KOPT-K1 (cell line): ENCODE results near the gene GREM2.

Experiments
- H3K27ac ChIP-seq: fragments of 200-600 bp; sonication (generic); 2 replicates; pipeline ENCODE4 v1.5.1; 2016; ENCODE audit warnings: antibody characterized with exemption, mild to moderate bottlenecking, low read depth, low read length; ENCODE audit not compliant: poor library complexity, severe bottlenecking
- H3K36me3 ChIP-seq: fragments of 200-600 bp; sonication (generic); 2 replicates; pipeline ENCODE4 v1.5.1; 2017; ENCODE audit warnings: antibody characterized with exemption, mild to moderate bottlenecking, low read length, moderate library complexity; ENCODE audit not compliant: insufficient read depth
- H3K9me3 ChIP-seq: fragments of 200-600 bp; sonication (generic); 2 replicates; pipeline ENCODE4 v1.5.1; 2017; ENCODE audit warnings: antibody characterized with exemption, low read length, mild to moderate bottlenecking; ENCODE audit not compliant: insufficient read depth, poor library complexity, severe bottlenecking

GREM2 gene

GRCh38 chr1:240484804-240485443, 127.0 kb downstream of the GREM2 start:
- no peaks in the 10 kb centered on the region for H3K9me3 ChIP-seq
- H3K27ac ChIP-seq, result no peak overlapping the region
- no peaks in the 10 kb centered on the region for H3K36me3 ChIP-seq

DNA sequence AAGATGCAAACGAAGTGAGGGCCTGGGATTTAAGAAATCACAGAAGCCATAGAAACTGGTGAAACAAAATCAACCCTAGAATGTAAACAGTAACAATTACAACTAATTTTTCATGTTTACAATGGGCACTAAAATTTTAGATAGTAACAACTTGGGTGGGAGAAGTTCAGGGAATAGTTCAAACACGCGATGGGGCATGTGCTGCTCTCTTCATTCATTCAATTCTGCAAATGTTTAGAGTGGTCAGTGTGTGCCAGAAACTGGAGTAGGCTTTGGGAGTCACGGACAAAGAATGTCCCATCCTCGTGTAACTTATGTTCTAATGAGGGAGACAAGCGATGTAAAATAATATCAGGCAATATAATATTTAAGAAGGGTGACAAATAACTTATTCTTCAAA, 133.4 kb downstream of the GREM2 start:
- Histone ChIP-seq H3K9me3 (no peaks in the 10 kb centered on the region), H3K36me3 (no peaks in the 10 kb centered on the region), H3K27ac (no peak overlapping the region)

GRCh38 chr1:240475832-240476231, 136.1 kb downstream of the GREM2 start:
- Histone ChIP-seq H3K36me3 (no peaks in the 10 kb centered on the region), H3K9me3 (no peaks in the 10 kb centered on the region), H3K27ac (no peak overlapping the region)

- no peaks in the 10 kb centered on the region for H3K9me3 ChIP-seq
- no peaks in the 10 kb centered on the region for H3K36me3 ChIP-seq
- no peak overlapping the region for H3K27ac ChIP-seq
Measured at GRCh38 chr1:240474133-240474614, 137.8 kb downstream of the GREM2 start.

DNA sequence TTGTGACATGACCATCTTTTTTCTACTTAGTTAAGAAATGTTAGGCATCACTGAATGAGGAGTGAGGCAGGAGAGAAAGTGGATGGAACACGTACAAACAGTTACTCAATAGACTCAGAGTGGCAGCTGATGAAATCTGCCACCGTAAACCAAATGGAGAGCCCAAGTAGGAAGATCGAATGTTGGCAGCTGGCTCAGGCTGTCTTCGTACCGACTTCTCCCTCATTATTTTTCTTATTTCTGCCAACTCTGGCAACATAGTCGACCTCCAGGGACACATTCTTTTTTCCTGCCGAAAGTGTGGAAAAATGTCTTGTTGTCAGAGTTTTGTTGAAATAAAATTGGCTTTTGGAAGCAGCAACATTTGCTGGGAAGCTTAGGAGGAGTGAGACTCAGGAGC, 143.3 kb downstream of the GREM2 start:
- no peaks in the 10 kb centered on the region for H3K36me3 ChIP-seq
- no peak overlapping the region for H3K27ac ChIP-seq
- H3K9me3 ChIP-seq, result no peaks in the 10 kb centered on the region

GRCh38 chr1:240467895-240468294, 144.1 kb downstream of the GREM2 start:
- no peaks in the 10 kb centered on the region for H3K36me3 ChIP-seq
- H3K27ac ChIP-seq, result no peak overlapping the region
- no peaks in the 10 kb centered on the region for H3K9me3 ChIP-seq

- H3K27ac ChIP-seq, result no peak overlapping the region
Measured at GRCh38 chr1:240466509-240466908, 145.4 kb downstream of the GREM2 start.

GRCh38 chr1:240465531-240465940, 146.4 kb downstream of the GREM2 start:
- H3K27ac ChIP-seq, result no peak overlapping the region
- no peaks in the 10 kb centered on the region for H3K36me3 ChIP-seq
- H3K9me3 ChIP-seq, result no peaks in the 10 kb centered on the region

More at GRCh38 chr1:240466509-240466908, 145.4 kb downstream of the GREM2 start:
- Histone ChIP-seq H3K36me3 (no peaks in the 10 kb centered on the region), H3K9me3 (no peaks in the 10 kb centered on the region)

GRCh38 chr1:240464099-240464498, 147.9 kb downstream of the GREM2 start:
- H3K36me3 ChIP-seq, result no peaks in the 10 kb centered on the region
- no peaks in the 10 kb centered on the region for H3K9me3 ChIP-seq
- H3K27ac ChIP-seq, result no peak overlapping the region

- H3K9me3 ChIP-seq, result no peaks in the 10 kb centered on the region
- no peak overlapping the region for H3K27ac ChIP-seq
- H3K36me3 ChIP-seq, result no peaks in the 10 kb centered on the region
Measured at GRCh38 chr1:240462766-240463395, 149.1 kb downstream of the GREM2 start.

GRCh38 chr1:240462277-240462676, 149.7 kb downstream of the GREM2 start:
- Histone ChIP-seq H3K36me3 (no peaks in the 10 kb centered on the region), H3K9me3 (no peaks in the 10 kb centered on the region), H3K27ac (no peak overlapping the region)

- Histone ChIP-seq H3K36me3 (no peaks in the 10 kb centered on the region), H3K27ac (no peak overlapping the region), H3K9me3 (no peaks in the 10 kb centered on the region)
Measured at GRCh38 chr1:240457203-240457602, 154.8 kb downstream of the GREM2 start.

DNA sequence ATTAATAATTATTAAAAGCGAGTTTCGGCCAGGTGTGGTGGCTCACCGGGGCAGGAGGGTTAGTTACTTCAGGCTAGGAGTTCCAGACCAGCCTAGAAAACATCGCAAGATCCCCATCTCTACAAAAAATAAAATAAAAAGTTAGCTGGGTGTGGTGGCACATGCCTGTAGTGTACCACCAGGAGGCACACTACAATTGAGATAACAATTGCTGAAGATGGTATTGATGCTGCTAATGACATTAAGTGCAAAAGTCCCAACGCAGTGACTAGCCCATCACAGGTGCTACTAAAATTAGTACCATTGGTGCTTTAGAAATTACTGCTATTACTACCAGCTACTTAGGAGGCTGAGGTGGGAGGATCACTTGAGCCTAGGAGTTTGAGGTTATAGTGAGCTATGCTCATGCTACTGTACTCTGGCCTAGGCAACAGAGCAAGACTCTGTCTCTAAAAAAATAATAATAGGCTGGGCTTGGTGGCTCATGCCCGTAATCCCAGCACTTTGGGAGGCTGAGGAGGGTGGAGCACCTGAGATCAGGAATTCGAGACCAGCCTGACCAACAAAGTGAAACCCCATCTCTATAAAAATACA, 156.6 kb downstream of the GREM2 start:
- no peaks in the 10 kb centered on the region for H3K9me3 ChIP-seq
- H3K27ac ChIP-seq, result no peak overlapping the region
- H3K36me3 ChIP-seq, result no peaks in the 10 kb centered on the region

DNA sequence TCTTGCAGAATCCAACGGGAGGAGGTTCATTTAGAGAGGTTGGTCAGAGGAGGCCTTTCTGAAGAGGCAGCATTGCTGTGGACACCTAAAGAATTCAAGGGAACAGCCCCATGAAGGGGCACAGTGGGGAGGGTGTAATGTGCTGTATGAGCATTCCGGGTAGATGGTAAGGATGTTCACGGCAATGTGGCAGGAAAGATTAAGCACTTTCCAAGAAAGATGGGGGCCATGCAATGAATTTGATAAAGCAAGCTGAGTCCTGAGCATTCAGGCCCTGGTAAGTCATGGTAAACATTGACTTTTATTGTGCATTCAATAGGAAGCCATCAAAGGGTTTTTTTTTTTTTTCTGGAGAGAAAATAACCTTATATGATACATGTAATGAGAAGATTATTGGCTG, 166.6 kb downstream of the GREM2 start:
- Histone ChIP-seq H3K36me3 (no peaks in the 10 kb centered on the region), H3K9me3 (no peaks in the 10 kb centered on the region), H3K27ac (no peak overlapping the region)

- Histone ChIP-seq H3K27ac (no peak overlapping the region), H3K9me3 (no peaks in the 10 kb centered on the region), H3K36me3 (no peaks in the 10 kb centered on the region)
Measured at GRCh38 chr1:240441669-240442068, 170.3 kb downstream of the GREM2 start.
